GM19025 (cell line): ENCODE data around the gene SPINT4.
"Not testable (repeated sequence)": the region's sequence is repeated elsewhere in the genome, so short reads cannot be mapped to it uniquely, and the experiment has no call there.

Experiments used
- ATAC-seq: cut with Tn5 transposase; IDR thresholded peaks from one replicate; pipeline ENCODE4 v1.9.1; 2021; ENCODE audit warnings: mild to moderate bottlenecking, low read depth, moderate library complexity; ENCODE audit not compliant: unreplicated experiment

SPINT4 gene

DNA sequence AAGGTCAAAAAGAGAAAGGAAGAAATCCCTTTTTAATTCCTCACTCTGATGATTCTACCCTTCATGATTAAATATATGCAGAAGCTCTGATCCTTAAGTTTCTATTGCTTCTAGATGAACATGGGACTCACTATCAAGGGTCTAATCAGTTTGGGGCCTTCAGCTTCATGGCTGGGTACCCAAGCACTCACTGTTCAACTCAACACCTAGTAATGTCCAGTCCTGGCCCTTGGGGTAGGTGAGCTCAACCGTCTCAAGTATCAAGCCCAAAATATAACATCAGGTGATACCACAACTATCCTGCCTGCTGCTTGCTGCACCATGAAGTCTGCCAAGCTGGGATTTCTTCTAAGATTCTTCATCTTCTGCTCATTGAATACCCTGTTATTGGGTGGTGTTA lies at the start of gene SPINT4:
Gene SPINT4 (plus strand): TSS at position 301 of the 400 bp plus-strand sequence. CDS start 21 bp downstream, at position 322.
- ATAC-seq = no peak

DNA sequence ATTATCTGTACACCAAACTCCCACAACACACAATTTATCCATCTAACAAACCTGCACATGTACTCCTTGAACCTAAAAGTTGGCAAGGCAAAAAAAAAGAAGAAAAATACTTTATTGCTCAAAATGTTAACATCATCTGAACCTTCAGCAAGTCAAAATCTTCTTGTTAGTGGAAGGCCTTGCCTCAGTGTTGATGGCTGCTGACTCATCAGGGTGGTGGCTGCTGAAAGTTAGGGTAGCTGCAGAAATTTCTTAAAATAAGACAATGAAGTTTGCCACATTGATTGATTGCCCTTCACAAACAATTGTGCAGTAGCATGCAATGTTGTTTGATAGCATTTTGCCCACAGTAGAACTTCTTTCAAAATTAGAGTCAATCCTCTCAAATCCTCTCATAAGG lies 49.4 kb upstream of the SPINT4 start:
- no peak for ATAC-seq

DNA sequence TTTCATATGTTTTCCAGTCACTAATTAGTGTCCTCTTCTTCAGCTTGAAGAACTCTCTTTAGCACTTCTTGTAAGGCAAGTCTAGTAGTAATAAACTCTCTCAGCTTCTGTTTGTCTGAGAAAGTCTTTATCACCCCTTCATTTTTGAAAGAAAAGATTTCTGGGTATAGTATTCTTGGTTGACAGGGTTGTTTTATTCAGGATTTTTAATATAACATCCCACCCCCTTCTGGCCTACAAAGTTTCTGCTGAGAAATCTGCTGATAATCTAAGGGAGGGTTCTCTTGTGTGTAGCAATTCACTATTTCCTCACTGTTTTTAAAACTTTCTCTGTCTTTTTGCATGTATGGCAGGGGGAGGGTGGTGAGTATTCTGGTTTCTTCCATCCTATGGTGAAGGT lies 42.5 kb upstream of the SPINT4 start:
- no peak for ATAC-seq

DNA sequence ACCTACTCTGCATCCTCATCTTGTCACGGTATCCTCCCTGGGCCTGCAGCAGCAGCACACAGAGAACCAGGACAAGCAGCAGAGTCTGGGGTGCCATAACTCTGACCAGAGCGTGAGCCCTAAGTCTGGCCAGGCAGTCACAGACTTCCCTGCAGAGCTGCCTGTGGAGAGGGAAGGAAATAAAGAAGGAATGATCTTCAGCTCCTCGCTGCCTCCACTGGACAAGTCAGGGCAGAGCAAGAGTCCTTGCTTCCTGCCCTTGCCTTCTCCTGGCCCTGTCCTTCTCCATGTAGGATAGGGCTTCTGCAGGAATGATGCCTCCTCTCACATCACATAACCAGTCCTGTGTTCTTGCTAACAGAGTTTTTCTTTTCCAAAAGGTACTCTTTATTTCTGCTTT lies 36.3 kb upstream of the SPINT4 start:
- ATAC-seq = no peak

DNA sequence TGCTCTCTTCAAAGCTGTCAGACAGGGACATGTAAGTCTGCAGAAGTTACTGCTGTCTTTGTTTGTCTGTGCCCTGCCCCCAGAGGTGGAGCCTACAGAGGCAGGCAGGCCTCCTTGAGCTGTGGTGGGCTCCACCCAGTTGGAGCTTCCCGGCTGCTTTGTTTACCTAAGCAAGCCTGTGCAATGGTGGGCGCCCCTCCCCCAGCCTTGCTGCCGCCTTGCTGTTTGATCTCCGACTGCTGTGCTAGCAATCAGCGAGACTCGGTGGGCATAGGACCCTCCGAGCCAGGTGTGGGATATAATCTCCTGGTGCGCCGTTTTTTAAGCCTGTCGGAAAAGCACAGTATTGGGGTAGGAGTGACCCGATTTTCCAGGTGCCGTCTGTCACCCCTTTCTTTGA lies 28.8 kb upstream of the SPINT4 start:
- not testable (repeated sequence) for ATAC-seq

DNA sequence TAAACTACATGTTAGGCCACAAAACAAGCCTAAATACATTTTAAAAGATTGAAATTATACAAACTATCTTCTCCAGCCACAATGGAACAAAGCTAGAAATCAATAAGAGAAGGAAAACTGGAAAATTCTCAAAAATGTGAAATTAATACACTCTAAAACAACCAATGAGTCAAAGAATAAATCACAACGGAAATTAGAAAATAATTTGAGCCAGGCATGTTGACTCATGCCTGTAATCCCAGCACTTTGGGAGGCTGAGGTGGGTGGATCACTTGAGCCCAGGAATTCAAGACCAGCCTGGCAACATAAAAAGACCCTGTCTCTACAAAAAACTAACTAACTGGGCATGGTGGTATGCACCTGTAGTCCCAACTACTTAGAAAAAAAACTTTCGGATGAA lies 26.7 kb upstream of the SPINT4 start:
- ATAC-seq = no peak

DNA sequence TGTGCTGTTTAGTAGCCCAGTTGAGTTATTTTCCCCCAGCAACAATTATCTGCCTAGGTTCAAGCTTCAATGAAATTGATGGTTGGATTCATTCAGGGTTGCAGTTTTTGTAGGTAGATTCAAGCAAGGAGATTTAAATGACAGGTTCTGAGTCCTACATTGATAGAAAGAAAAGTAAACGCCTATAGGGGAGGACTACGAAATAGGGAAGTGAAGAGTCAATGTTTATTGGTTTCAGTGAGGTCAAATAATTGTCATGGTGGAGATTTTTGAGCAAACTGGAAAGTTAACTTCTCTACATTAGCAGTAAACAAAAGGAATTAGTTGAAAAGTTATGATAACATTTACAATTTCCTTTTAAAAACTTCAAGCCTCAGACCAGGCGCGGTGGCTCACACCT lies 21.0 kb upstream of the SPINT4 start:
- ATAC-seq = no peak

DNA sequence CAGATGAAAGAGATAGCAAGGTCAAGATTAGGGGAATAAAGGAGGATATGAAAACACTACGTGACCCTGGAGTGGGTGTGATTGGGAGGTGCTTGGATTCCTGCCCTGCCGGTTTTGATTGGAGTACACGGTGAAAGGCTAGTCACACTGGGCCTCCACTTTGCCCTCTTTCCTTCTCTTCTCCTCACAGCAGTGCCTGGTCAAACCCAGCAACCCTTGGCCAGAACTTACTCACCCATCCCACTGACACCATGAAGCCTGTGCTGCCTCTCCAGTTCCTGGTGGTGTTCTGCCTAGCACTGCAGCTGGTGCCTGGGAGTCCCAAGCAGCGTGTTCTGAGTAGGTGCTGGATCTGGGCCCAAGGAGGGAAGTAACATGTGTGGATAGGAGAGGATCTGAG lies 20.3 kb upstream of the SPINT4 start, which contains the start of gene WFDC13:
Gene WFDC13 (plus strand): TSS at position 166 of the 400 bp plus-strand sequence. CDS start 86 bp downstream, at position 252.
- no peak for ATAC-seq

DNA sequence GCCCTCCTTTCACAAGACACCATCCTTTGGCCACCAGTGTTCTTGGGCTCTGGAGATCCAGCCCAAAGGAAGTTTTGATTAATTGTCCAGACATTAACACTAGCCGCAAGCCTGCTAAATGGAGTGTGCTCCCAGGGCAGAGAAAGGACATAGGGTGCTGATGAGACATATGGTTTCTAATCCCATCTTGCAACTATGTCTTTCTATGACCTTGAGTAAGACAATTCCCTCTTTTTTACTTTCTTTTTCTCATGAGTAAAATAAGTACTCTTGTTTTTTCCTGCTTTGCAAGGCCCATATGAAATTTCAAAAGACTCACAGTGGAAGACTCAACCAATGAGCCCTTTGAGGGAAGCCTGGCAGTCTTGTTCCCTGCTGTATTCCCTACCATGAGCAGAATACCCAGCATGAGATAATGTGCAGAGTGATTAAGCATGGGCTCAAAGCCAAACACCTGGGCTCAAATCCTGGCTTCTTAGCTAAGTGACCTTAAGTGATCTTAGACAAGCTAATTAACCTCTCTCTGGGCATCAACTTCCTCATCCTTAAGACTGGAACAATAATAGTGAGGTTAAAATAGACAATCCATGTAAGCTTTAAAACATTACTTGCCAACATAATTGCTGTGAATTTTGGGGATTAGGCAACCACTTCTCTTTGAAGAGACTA lies 17.0 kb upstream of the SPINT4 start, which contains the start of gene WFDC10B:
Gene WFDC10B (minus strand): TSS at position 51 of the 669 bp plus-strand sequence. CDS start 19,027 bp downstream, outside the sequence.
- no peak for ATAC-seq

DNA sequence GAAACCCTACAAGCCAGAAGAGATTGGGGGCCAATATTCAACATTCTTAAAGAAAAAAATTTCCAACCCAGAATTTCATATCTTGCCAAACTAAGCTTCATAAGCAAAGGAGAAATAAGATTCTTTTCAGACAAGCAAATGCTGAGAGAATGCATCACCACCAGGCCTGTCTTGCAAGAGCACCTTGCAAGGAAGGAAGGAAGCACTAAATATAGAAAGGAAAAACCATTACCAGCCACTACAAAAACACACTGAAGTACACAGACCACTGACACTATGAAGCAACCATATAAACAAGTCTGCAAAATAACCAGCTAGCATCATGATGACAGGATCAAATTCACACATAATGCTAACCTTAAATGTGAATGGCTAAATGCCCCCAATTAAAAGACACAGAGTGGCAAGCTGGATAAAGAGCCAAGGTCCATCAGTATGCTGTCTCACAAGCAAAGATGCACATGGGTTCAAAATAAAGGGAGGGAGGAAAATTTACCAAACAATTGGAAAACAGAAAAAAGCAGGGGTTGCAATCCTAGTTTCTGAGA lies 5.9 kb upstream of the SPINT4 start:
- not testable (repeated sequence) for ATAC-seq

DNA sequence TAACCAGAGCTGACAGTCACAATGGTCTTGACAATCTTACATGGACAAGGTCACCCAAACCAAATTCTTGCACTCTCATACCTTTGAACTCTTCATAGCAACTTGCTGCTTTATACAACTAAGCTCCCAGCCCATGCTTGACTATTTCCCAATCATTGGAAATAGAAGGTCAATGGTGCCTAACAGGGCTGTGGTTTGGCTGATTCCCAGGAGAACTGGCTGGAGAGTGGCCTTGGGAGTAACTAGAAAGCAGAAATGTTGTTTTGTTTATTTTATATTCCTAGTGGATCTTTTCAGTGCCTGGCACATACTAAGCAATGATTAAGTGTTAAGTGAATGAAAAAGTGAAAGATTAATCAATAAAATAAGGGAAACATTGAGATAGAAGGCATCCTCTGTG lies 3.0 kb downstream of the SPINT4 start:
- no peak for ATAC-seq

DNA sequence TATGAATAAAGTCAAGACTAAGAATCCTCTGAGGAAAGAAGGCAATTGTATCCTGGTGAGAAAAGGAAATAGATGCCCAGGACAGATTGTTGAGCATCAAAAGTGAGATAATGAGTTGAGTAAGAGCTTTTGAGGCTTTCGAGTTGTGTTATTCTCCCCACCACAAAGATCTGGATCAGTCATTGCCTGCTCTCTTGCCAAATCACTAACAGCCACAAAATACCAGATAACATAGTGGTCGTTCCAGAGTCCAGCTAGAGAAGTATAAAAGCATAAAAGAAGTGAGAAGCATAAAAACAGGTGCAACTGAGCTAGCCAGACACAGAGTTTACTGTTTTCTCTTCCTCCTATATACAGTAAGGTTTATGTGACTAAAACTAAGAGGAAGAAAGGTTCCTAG lies 4.9 kb downstream of the SPINT4 start:
- no peak for ATAC-seq

DNA sequence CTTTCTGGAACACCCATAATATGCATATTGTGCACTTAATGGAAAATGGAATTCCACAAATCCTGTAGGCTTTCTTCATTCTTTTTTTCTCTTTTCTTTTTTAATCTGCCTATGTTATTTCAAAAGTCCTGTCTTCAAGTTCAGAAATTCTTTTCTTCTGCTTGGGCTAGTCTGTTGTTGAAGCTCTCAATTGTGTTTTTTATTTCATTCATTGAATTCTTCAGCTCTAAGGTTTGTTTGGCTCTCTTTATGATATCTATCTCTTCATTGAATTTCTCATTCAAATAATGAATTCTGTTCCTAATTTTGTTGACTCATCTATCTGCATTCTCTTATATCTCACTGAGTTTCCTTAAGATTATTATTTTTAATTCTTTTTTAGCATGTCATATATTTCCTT lies 10.1 kb downstream of the SPINT4 start:
- ATAC-seq = no peak

DNA sequence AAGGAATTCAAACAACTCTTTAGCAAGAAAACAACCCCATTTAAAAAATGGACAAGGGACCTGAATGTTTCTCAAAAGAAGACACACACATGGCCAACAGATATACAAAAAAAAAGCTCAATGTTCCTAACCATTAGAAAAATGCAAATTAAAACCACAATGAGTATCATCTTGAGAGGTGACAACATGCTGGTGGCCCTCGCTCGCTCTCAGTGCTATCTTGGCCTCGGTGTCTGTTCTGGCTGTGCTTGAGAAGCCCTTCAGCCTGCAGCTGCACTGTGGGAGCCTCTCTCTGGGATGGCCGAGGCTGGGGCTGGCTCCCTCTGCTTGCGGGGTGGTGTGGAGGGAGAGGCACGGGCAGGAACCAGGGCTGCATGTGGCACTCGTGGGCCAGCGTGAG lies 13.4 kb downstream of the SPINT4 start:
- no peak for ATAC-seq

DNA sequence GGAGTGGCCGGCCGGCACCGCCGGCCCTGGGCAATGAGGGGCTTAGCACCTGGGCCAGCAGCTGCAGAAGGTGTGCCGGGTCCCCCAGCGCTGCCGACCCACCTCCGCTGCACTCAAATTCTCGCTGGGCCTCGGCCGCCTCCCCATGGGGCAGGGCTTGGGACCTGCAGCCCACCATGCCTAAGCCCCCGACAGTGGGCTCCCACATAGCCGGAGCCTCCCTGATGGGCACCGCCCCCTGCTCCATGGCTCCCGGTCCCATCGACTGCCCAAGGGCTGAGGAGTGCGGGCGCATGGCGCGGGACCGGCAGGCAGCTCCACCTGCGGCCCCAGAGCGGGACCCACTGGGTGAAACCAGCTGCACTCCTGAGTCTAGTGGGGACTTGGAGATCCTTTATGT lies 13.8 kb downstream of the SPINT4 start:
- no peak for ATAC-seq

DNA sequence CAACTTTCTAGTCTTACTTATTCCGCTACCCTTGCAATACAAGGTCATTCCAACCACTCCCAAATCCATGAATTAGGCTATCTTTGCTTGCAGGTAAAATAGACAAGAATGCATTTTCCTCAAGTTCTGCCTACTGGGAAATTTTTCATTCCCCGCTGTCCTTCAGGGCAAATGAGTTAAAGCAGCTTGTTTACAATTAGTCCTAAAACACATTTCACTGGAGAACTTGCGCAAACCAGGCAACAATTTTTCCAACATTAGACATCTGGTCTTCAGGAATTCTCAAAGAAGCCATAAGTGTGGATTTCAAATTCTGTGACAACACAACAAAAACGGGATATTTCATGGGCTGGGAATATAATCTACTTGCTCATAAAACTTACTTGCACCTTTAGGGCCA lies 20.4 kb downstream of the SPINT4 start:
- no peak for ATAC-seq

DNA sequence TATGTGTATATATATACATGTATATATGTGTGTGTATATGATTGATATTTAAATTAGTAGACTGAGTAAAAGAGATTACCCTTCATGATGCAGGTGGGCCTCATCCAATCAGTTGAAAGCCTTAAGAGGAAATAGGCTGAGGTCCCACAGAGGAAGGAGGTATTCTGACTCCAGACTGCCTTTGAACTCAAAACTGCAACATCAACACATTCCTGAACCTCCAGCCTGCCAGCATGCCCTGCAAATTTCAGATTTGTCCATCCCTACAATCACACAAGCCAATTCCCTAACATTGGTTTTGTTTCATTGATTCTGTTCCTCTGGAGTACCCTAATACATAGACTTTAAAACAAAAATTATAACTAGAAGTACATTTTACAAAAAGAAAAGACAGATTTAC lies 22.9 kb downstream of the SPINT4 start:
- no peak for ATAC-seq

DNA sequence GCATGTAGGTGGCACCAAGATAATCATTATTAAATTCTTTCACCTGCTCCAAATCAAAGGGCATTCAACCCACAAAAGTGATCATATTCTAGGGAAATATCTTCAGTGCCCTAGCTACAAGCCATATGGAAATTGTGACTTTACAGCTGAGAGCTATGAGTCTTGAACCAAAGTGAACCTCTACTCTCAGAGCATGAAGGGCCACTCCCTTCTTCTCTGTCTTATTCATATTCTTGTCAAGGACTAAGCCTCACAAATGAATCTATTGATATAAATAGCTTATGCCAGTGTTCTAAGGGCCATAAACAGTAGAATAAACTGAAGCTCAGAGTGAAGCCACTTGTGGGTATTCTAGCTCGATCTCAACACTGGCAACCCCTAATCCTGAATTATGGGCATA lies 29.6 kb downstream of the SPINT4 start:
- no peak for ATAC-seq

DNA sequence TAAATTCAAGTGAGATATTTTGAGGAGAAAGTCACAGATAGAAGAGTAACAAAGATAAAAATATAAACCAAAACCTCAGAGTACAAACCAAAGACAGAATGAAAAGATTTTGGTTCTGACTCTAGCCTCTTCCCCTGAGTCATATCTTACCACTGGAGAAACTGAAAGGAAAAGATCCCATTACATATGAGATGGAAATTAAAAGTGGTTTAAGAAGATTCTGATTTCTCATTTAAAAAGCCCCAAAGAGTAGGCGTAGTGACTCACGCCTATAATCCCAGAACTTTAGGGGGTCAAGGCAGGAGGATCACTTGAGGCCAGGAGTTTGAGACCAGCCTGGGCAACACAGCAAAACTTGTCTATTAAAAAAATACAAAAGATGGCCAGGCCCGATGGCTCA lies 30.6 kb downstream of the SPINT4 start:
- ATAC-seq = no peak

DNA sequence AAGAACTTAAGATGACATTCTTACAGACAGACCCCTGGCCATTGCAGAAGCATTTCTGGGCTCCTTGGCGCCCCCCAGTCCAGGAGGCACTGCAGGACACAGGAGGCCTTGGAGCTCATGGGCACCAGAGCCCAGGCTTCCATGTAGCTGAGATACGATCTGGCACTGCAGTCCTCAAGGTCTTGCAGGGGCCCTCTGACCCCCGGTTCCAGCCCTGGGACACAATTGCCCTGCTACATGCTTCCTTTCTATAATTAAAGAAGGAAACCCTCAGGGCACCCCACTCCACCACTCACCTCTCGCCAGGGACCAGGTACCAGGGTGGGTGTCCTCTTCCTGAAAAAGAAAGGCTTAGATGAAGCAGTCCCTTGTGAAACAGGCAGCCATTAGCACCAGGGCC lies 35.9 kb downstream of the SPINT4 start:
- no peak for ATAC-seq

DNA sequence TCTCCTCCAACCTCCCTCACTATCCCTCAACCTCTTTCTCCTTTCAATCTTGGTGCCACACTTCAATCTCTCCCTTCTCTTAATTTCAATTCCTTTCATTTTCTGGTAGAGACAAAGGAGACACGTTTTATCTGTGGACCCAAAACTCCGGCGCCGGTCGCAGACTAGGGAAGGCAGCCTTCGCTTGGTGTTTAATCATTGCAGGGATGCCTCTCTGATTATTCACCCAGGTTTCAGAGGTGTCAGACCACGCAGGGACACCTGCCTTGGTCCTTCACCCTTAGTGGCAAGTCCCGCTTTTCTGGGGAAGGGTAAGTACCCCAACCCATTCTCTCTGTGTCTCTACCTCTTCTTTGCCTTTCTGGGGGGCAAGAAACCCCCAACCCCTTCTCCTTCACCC lies 37.8 kb downstream of the SPINT4 start:
- ATAC-seq = not testable (repeated sequence)

DNA sequence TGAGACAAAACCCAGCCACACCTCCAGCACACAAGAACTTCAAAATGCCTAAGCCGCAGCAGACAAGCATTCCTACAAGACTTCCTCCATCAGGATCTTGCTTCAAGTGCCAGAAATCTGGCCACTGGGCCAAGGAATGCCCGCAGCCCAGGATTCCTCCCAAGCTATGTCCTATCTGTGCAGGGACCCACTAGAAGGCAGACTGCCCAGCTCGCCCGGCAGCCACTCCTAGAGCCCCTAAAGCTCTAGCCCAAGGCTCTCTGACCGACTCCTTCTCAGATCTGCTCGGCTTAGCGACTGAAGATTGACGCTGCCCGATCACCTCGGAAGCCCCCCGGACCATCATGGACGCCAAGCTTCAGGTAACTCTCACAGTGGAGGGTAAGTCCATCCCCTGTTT lies 39.8 kb downstream of the SPINT4 start:
- not testable (repeated sequence) for ATAC-seq
